ENCODE results near the gene RAB10. TPM values are rescaled to one million over a fixed set of nuclear protein-coding genes. Genes with fewer than 3 reads are reported as not detected.

Gene RAB10
- total RNA-seq: 100 to 1,000 TPM in 2 of 3 donors, 10 to 100 TPM in 1; 82.6 to 101 (median 100) TPM

GRCh38 chr2:26033818-26034636, at the start of gene RAB10:
RAB10 (plus strand) TSS chr2:26034084; CDS start chr2:26034609, 525 bp downstream.
- Histone ChIP-seq H3K4me1 (no peaks in the 10 kb centered on the region), H3K9me3 (no peaks in the 10 kb centered on the region), H3K27me3 (no peaks in the 10 kb centered on the region), H3K4me3 (peak within 1 kb of the TSS; percentile 84 to 95 (median 84)), H3K27ac (peak within 1 kb of the TSS; percentile 97), H3K36me3 (no peaks in the 10 kb centered on the region)
- intact Hi-C loops (cut with DNase I; ENCODE audit: low total_unique reads): no loop called here
- peak; percentile 96 to 98 for DNase-seq (ENCODE audit: low spot score in 2 of 2)
- TF ChIP-seq POLR2AphosphoS5 (IDR thresholded peaks at IDR 0.05) (peak; percentile 78 to 97 (median 87)), POLR2A (IDR thresholded peaks at IDR 0.05) (peak; percentile 75), CTCF (IDR thresholded peaks at IDR 0.05) (peak in 1 of 3 donors; percentile 7)

GRCh38 chr2:25988134-25988533, 45.8 kb upstream of the RAB10 start:
- intact Hi-C loops (cut with DNase I; ENCODE audit: low total_unique reads): no loop called here

GRCh38 chr2:25989154-25989553, 44.7 kb upstream of the RAB10 start:
- H3K4me1 ChIP-seq: no peaks in the 10 kb centered on the region
- no peak for TF ChIP-seq CTCF (IDR thresholded peaks at IDR 0.05)
- TF ChIP-seq POLR2AphosphoS5 (IDR thresholded peaks at IDR 0.05): no peak
- no peak for TF ChIP-seq POLR2A (IDR thresholded peaks at IDR 0.05)
- DNase-seq (ENCODE audit: low spot score in 2 of 2): no peak
- H3K4me3 ChIP-seq: no peak overlapping the region
- intact Hi-C loops (cut with DNase I; ENCODE audit: low total_unique reads): no loop called here
- no peaks in the 10 kb centered on the region for H3K36me3 ChIP-seq
- no peak overlapping the region for H3K27ac ChIP-seq
- H3K27me3 ChIP-seq: no peaks in the 10 kb centered on the region
- H3K9me3 ChIP-seq: no peaks in the 10 kb centered on the region

More at GRCh38 chr2:25988134-25988533, 45.8 kb upstream of the RAB10 start:
- Histone ChIP-seq H3K4me1 (no peaks in the 10 kb centered on the region), H3K27me3 (no peaks in the 10 kb centered on the region), H3K27ac (no peak overlapping the region), H3K4me3 (no peak overlapping the region), H3K36me3 (no peaks in the 10 kb centered on the region), H3K9me3 (no peaks in the 10 kb centered on the region)
- DNase-seq (ENCODE audit: low spot score in 2 of 2): no peak
- TF ChIP-seq POLR2A (IDR thresholded peaks at IDR 0.05) (no peak), CTCF (IDR thresholded peaks at IDR 0.05) (no peak), POLR2AphosphoS5 (IDR thresholded peaks at IDR 0.05) (no peak)

GRCh38 chr2:25991965-25992364, 41.9 kb upstream of the RAB10 start:
- no peaks in the 10 kb centered on the region for H3K9me3 ChIP-seq
- intact Hi-C loops (cut with DNase I; ENCODE audit: low total_unique reads): loop anchor here (10.0 kb wide), 1 partner anchor 153 kb away; no protein-coding TSS in a partner anchor
- no peak overlapping the region for H3K27ac ChIP-seq
- no peaks in the 10 kb centered on the region for H3K4me1 ChIP-seq
- TF ChIP-seq POLR2A (IDR thresholded peaks at IDR 0.05) (no peak), CTCF (IDR thresholded peaks at IDR 0.05) (no peak), POLR2AphosphoS5 (IDR thresholded peaks at IDR 0.05) (no peak)
- H3K4me3 ChIP-seq: no peak overlapping the region
- no peaks in the 10 kb centered on the region for H3K27me3 ChIP-seq
- DNase-seq (ENCODE audit: low spot score in 2 of 2): no peak
- H3K36me3 ChIP-seq: no peaks in the 10 kb centered on the region

- Histone ChIP-seq H3K36me3 (no peaks in the 10 kb centered on the region), H3K4me3 (no peak overlapping the region), H3K27ac (no peak overlapping the region), H3K27me3 (no peaks in the 10 kb centered on the region), H3K9me3 (no peaks in the 10 kb centered on the region), H3K4me1 (no peaks in the 10 kb centered on the region)
- intact Hi-C loops (cut with DNase I; ENCODE audit: low total_unique reads): loop anchor here (10.0 kb wide), 1 partner anchor 152 kb away; no protein-coding TSS in a partner anchor
- TF ChIP-seq POLR2AphosphoS5 (IDR thresholded peaks at IDR 0.05): no peak
- no peak for DNase-seq (ENCODE audit: low spot score in 2 of 2)
Observed at GRCh38 chr2:25992556-25992955, 41.3 kb upstream of the RAB10 start.
